Measurements from ENCODE around the gene PRMT1. TPM values are rescaled to one million over a fixed set of nuclear protein-coding genes. Genes with fewer than 3 reads are reported as not detected.
"Not testable (repeated sequence)": the region's sequence is repeated elsewhere in the genome, so short reads cannot be mapped to it uniquely, and the experiment has no call there.

The PRMT1 gene
- total RNA-seq, 1 donor from 2014 or later, result 426 TPM

GRCh38 chr19:49718511-49718910 is 41.4 kb downstream of the PRMT1 start:
- no peak for DNase-seq (ENCODE audit: low read depth in 2 of 2)

DNA sequence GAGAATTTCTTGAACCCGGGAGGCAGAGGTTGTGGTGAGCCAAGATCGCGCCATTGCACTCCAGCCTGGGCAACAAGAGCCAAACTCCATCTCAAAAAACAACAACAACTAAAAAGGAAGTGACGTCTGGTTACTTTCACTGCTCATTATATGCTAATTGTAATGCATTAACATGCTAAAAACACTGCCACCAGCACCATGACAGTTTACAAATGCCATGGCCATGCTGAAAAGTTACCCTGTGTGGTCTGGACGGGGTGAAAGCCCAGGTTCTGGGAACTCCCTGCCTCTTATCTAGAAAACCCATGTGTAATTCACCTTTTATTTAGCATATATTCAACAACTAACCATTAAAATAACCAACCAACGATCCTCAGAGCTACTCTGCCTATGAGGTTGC is 41.9 kb downstream of the PRMT1 start:
- no peak for DNase-seq (ENCODE audit: low read depth in 2 of 2)

- not testable (repeated sequence) for DNase-seq (ENCODE audit: low read depth in 2 of 2)
Measured at GRCh38 chr19:49719420-49719819, 42.3 kb downstream of the PRMT1 start.

DNA sequence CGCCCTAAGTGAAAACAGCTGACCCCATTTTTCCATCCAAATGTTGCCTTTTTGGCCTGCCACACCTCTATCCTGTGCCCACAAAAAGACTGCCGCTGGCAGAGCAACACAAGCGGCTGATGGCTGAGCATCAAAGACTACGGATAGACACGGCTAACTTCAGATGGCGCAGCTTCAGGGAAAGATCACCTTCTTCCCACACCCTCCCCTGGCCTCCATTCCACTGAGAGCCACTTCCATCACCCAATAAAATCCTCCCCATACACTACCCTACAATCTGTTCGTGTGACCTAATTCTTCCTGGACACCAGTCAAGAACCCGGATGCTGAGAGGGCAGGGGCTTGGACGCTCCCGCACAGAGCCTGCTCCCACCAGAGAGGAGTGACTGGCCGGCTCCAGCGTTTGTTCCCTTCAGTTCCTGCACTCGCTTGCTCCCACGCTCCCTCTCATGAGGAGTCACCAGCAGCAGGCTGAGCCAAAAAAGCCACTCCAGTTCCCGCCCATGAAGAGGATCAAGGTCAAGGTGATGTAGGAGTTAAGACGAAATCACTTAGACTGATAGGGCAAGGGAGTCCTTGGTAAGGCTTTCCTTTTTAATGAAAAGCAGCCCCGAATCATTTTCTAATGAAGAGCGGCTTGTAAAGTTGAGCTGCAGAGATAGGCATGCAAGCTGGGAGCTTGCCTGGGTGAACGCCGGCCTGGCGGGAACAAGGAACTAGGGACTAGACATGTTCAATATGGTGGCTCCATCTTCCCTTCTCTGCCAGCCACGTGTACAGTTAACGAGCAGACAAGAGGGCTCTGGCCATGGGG is 50.4 kb downstream of the PRMT1 start:
- no peak for DNase-seq (ENCODE audit: low read depth in 2 of 2)

DNA sequence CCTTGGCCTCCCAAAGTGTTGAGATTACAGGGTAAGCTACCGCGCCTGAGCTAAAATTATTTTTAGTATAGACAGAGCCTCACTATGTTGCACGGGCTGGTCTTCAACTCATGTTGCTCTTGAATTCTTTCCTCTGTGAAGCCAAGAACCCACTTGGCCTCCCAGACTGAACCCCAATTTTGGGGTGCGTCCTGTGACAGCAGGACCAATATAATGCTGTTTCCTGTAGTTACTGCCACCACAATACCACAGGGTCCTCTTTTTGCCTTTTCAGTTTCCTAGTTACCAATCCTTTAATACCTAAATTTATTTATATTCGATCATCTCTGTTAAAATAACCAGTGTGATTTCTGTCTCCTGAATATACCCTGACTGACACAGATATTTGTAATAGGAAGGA is 53.1 kb downstream of the PRMT1 start:
- DNase-seq (ENCODE audit: low read depth in 2 of 2), result no peak

Other genes starting within 250 kb of the PRMT1 start
- gene SLC17A7, start 235.7 kb upstream of the PRMT1 start, total RNA-seq, result 0.13 TPM in 2 replicates
- 146 and 159 TPM in 2 replicates for gene PIH1D1, start 225.5 kb upstream of the PRMT1 start, total RNA-seq
- gene ALDH16A1, start 224.0 kb upstream of the PRMT1 start, total RNA-seq, result 41.3 and 61.4 TPM in 2 replicates
- gene FLT3LG, start 203.1 kb upstream of the PRMT1 start, total RNA-seq, result 1.3 and 1.9 TPM in 2 replicates
- gene RPL13A, start 189.7 kb upstream of the PRMT1 start, total RNA-seq, result 3,699 and 4,643 TPM in 2 replicates
- 2,245 and 2,954 TPM in 2 replicates for gene RPS11, start 180.8 kb upstream of the PRMT1 start, total RNA-seq
- gene FCGRT, start 164.6 kb upstream of the PRMT1 start, total RNA-seq, result 51.9 and 184 TPM in 2 replicates
- gene RCN3, start 149.3 kb upstream of the PRMT1 start, total RNA-seq, result 11.7 and 13.4 TPM in 2 replicates
- 109 and 127 TPM in 2 replicates for gene NOSIP, start 96.7 kb upstream of the PRMT1 start, total RNA-seq
- gene PRRG2, start 96.0 kb upstream of the PRMT1 start, total RNA-seq, result 2.4 and 7.1 TPM in 2 replicates
- 1.0 and 2.9 TPM in 2 replicates for gene PRR12, start 86.1 kb upstream of the PRMT1 start, total RNA-seq
- 23.0 and 31.6 TPM in 2 replicates for gene RRAS, start 37.1 kb upstream of the PRMT1 start, total RNA-seq
- 5.3 and 9.6 TPM in 2 replicates for gene SCAF1, start 35.1 kb upstream of the PRMT1 start, total RNA-seq
- gene IRF3, start 11.4 kb upstream of the PRMT1 start, total RNA-seq, result 33.9 and 42.1 TPM in 2 replicates
- 4.0 and 4.6 TPM in 2 replicates for gene BCL2L12, start 11.3 kb upstream of the PRMT1 start, total RNA-seq
- gene ADM5, start 12.3 kb downstream of the PRMT1 start, total RNA-seq, result 0.26 and 0.38 TPM in 2 replicates
- gene CPT1C, start 13.8 kb downstream of the PRMT1 start, total RNA-seq, result 9.6 and 14.5 TPM in 2 replicates
- not detected in 2 replicates for gene TSKS, start 86.0 kb downstream of the PRMT1 start, total RNA-seq
- gene AP2A1, start 89.7 kb downstream of the PRMT1 start, total RNA-seq, result 44.8 and 73.5 TPM in 2 replicates
- 12.7 and 18.6 TPM in 2 replicates for gene FUZ, start 136.0 kb downstream of the PRMT1 start, total RNA-seq
- 7.6 and 15.2 TPM in 2 replicates for gene MED25, start 141.0 kb downstream of the PRMT1 start, total RNA-seq
- gene PTOV1, start 173.9 kb downstream of the PRMT1 start, total RNA-seq, result 32.6 and 74.1 TPM in 2 replicates
- 27.6 and 35.9 TPM in 2 replicates for gene PNKP, start 190.3 kb downstream of the PRMT1 start, total RNA-seq
- gene AKT1S1, start 200.1 kb downstream of the PRMT1 start, total RNA-seq, result 5.1 and 7.6 TPM in 2 replicates
- gene TBC1D17, start 200.4 kb downstream of the PRMT1 start, total RNA-seq, result 7.6 and 9.4 TPM in 2 replicates
- gene IL4I1, start 219.6 kb downstream of the PRMT1 start, total RNA-seq, result 1.6 and 1.9 TPM in 2 replicates

All from dermis microvascular lymphatic vessel endothelial cell (primary cell).